Cortex of kidney (tissue), 1 donor: ENCODE measurements around the gene IMP3.
"Not testable (repeated sequence)": the region's sequence is repeated elsewhere in the genome, so short reads cannot be mapped to it uniquely, and the experiment has no call there.

Experiments
- DNase-seq: peaks from one replicate; lab custom pipeline; 2025; lab: John Stamatoyannopoulos, UW

IMP3 gene

DNA sequence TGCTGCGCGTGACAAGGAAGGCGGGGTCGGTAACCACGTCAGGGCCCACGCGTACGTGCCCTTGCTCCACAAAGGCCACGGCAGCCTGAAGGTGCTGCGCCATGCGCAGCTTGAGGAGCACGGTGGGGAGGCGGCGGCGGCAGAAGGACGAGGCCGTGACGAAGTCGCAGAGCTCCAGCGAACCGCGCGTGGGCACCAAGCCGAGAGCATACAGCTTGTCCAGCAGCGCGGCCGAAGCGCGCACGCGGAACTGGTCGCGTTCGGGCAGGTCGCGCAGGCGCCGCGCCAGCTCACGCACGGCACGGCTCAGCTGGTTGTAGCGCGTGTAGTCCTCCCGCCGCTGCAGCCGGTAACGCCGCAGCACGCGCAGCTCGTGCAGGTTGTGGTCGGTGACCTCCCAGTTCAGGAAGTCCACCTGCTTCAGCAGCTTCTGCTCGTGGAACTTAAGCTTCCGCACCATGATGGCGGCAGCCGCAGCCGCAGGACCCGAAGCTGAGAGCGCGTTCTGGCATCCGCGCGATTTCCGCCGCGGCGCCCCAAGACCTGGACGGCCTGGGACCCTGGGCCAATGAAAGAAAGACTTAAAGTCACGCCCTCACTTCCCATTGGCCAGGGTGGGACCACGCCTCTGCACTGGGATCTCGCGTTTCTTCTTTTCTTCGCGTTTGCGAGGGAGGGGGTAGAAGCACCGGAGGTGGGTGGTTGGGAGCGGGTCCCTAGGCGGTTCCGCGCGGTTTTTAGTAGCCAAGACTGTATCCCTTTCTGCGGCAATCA lies at the start of gene IMP3:
IMP3 (minus strand) TSS at position 516 of the 774 bp plus-strand sequence; CDS start at position 460, 56 bp downstream.
- peak; percentile 48 for DNase-seq

GRCh38 chr15:75689429-75689828 lies 49.4 kb upstream of the IMP3 start:
- DNase-seq = not testable (repeated sequence)

DNA sequence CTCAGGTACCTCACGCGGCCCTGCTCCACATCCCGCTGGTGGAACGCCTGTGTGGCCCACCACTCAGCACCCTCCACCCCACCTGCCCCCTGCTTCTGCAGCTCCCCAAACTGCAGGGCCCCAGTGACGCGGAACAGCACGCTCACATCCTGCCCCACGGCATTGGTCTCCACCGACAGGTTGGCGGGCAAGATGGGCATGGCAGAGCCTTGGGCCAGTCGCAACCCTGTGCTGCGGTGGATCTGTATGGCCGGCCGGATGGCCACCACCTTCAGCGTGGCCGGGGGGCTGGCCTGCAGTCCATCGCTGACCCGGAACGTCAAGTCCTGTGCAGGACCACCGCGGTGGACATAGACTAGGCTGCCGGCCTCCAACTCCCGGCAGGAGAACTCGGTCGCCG lies 48.8 kb upstream of the IMP3 start:
- DNase-seq = no peak

GRCh38 chr15:75688278-75688557 lies 48.2 kb upstream of the IMP3 start:
- no peak for DNase-seq

DNA sequence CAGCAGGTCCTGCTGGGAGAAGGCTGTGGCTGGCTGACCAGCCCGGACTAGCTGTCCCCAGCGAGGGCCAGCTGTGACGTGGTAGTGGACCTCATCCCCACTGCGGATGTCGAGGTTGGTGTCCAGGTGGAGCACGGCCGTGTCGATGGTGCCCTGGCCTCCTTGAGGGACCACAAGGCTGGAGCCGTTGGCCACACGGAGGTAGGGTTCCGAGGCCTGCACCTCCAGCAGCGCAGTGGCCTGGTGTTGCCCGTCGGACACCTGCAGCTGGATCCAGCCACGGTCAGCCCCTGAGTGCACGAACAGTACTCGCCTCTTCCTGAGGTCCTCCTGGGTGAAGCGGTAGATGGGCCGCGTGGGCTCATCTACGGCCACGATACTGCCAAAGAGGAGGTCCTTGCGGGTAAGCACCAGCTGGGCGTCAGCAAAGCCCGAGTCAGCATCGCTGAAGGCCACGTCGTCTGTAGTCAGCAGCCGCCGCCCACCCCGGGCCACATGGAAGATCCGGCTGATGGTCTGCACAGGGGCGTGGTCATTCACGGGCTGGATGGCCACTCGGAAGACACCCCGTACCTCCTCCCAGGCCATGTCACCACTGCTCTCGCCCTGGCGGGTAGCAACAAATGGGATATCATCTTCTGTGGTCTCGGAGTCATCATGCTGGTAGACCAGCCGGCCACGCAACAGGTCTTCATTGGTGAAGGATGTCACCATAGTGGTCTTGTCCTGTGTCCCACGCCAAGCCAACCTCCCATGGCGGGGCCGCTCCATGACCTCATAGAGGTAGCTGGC lies 47.7 kb upstream of the IMP3 start:
- DNase-seq = no peak

- DNase-seq = not testable (repeated sequence)
These were observed 46.2 kb upstream of the IMP3 start for GRCh38 chr15:75686212-75686642.

- no peak for DNase-seq
These were observed 45.2 kb upstream of the IMP3 start for GRCh38 chr15:75685195-75685594.

GRCh38 chr15:75684648-75685047 lies 44.6 kb upstream of the IMP3 start:
- no peak for DNase-seq

- not testable (repeated sequence) for DNase-seq
These were observed 43.8 kb upstream of the IMP3 start for GRCh38 chr15:75683646-75684312.

GRCh38 chr15:75682181-75683135 lies 42.4 kb upstream of the IMP3 start:
- no peak for DNase-seq

GRCh38 chr15:75680007-75680789 lies 40.2 kb upstream of the IMP3 start:
- no peak for DNase-seq

- DNase-seq = not testable (repeated sequence)
These were observed 38.3 kb upstream of the IMP3 start for GRCh38 chr15:75678324-75678690.

DNA sequence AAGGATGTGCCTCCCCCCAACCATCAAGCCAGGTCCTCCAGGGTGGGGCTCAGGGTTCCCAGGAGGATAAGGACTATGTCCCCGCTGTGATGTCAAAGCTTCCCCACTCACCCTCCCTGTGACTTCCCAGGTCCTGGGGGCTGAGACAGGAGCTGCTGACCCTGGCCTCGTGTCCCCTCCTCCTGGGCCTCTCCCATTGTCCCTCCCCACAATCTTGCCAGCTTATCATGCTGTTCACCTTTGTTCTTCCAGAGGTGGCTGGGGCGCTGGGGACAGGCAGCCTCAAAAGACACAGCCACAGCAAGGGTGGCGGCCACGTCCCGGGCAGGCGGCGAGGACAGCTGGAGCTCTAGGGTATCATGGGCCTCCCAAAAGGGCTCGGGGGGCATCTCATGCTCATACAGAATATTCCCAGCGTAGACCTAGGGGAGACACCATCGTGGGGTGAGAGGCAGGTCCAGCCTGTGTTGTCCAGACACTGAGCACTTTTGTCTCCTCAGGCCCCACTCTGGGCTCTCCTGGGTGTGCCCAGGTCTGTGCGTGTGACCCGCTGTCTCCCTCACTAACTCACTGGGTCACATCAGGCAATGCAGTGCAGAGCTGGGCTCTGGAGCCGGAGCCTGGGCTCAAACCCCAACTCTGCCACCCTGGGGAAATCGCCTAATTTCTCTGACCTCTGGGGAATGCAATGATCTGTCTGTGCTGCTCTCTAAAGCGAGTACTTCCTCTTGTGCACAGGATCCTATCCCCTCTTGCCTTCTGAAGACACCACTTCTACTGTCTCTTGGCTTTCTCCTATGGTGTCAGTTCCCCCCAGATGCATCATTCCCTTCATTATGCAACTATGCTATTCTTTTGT lies 37.7 kb upstream of the IMP3 start:
- DNase-seq = no peak

DNA sequence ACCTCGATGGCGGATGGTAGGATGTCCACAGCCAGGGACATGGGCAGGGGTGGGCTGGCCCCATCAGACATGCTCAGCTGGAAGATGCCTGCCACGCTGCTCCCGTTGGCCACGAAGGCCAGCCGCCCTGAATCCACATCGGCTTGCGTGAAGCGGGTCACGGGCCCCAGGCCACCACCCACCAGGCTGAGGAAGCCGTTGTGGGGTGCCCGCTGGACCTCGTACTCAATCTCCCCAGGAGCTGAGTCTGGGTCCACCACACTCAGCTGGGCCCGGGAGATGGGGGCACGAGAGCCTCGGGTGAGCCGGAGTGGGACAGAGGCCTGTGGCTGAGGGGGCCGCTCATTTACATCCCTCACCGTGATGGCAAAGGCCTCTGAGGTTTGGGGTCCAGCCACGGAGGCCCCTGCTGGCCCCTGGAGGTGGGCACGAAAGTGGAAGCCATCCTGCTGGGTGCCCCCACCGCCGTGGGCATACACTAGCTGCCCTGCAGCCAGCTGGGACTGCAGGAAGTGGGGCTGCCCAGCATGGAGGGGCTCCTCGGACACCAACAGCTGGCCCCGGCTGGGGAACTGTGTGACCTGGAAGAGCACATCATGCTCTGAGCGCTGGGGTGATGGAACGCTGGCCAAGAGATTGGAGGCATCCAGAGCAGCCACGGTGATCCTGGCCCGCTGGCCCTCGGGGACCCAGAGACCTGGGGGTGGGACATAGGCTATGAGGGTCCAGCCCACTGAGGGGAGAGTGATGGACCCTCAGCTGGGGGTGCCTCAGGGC lies 36.9 kb upstream of the IMP3 start:
- no peak for DNase-seq

- no peak for DNase-seq
These were observed 35.8 kb upstream of the IMP3 start for GRCh38 chr15:75675579-75676404.

DNA sequence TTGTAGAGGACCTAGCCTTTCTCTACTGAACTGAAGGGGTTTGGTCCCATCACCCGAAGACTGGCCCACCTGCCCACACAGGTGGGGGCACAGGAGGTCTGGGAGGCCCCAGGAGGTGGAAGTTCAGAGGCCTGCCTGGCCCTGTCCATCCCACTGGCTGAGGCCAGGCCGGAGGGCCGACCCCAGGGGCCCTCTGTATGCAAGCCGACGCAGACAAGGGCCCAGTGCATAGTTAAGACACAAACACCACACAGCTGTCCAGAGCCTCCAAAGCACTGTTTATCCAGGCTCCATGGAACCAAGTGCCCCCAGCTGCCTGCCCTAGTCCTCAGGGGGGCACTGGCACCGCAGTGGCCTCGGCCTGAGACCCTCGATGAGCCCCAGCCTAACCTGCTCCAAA lies 34.3 kb upstream of the IMP3 start:
- no peak for DNase-seq

- no peak for DNase-seq
These were observed 33.6 kb upstream of the IMP3 start for GRCh38 chr15:75673426-75674235.
